Endometrial microvascular endothelial cells (primary cell): ENCODE data around the gene IP6K1. TPM values are rescaled to one million over a fixed set of nuclear protein-coding genes. Genes with fewer than 3 reads are reported as not detected.
"Not testable (repeated sequence)": the region's sequence is repeated elsewhere in the genome, so short reads cannot be mapped to it uniquely, and the experiment has no call there.

Experiments used
- in situ Hi-C: cut with HindIII; loops from 2 replicates; pipeline ENCODE4 v1.10.0; 2017; ENCODE audit warnings: low sequenced_read_pairs, low pct_unique_long_range_greater_than_20kb; ENCODE audit errors: inconsistent ontology term
- total RNA-seq: library from RNA; depleted of rRNA; stranded (reverse); fragments of >200 nt; gene quantifications from one replicate; pipeline ENCODE4 v1.2.3, GENCODE V29; 2015; ENCODE audit errors: inconsistent ontology term

The IP6K1 gene
- total RNA-seq: 38.7 TPM

DNA sequence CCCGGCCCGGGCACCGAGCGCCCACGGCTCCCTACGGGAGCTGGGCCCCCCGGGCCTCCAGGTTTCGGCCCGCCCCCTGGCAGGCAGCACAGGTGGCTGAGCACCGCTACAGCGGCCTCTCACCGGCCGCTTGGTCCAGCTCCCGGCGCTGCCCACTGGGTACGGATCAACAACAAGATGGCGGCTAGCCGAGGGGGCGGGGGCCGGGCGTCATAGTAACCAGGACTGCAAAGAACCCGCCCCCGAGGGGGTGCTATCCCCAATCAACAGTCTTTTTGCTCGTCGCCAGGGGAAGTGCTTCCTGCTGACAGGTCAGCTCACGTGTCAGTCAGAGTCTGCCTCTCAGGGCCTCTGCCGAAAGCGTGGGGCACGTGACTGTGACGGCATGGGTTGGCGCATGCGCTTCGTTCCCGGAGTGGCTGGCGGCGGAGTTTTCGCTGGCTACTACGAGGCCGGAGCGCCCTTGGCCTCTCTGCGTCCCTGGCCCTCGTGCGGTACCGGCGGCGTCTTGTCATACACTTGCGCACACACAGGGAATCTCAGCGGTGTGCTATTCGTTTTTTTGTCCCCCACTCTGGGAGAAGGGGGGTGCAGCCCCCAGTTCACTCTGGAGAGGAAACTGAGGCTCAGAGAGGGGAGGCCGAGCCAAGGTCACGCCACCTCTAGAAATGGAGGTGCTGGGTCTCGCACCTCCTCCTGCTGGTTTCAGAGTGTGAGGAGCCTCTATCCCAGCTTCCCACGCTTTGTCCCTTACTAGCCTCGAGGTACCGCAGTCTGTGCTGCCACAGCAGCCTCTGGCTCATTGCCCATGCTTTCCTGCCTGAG, at the start of gene IP6K1:
TSS of gene IP6K1 (minus strand) at position 186 of the 825 bp plus-strand sequence. CDS start 38,502 bp downstream, outside the sequence.
- in situ Hi-C loops: no loop called here

DNA sequence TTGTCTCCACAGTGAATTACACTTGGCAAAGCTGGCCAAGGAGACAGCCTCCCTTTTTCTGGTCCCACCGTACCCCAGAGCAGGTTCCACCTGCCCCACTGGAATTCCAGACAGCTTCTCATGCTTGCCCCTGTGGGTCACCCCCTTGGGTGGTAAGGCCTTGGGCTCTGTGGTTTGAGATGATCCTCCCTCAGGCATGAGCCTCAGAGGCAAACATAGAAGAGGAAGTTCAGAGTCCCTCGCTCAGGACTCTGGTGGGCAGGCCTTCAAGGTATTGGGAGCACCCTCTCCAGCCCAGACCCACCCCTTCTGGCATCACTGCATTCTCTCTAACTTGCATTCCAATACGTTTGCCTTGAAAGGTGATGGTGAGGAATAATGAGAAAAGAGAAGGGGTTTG, 45.0 kb upstream of the IP6K1 start:
- in situ Hi-C loops: no loop called here

DNA sequence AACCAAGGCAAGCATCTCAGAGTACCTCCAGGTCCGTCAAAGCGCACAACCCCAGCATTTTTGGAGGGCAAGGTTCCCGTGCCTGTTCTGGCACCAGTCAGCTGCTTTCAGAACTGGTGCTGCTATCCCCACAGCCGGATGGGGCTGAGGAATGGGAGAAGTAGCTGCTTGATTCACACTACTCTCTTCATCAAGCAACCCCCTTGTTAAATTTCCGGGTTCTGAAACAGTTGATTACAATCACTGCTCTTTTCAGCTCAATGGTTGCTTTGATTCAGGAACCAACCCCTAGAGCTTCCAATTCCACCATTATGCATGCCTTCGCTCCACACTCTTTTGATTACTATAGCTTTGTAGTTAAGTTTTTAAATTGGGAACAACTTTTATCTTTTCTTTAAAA, 39.7 kb upstream of the IP6K1 start:
- in situ Hi-C loops: no loop called here

- in situ Hi-C loops: not testable (repeated sequence)
These were observed 36.8 kb upstream of the IP6K1 start for GRCh38 chr3:49823131-49823530.

DNA sequence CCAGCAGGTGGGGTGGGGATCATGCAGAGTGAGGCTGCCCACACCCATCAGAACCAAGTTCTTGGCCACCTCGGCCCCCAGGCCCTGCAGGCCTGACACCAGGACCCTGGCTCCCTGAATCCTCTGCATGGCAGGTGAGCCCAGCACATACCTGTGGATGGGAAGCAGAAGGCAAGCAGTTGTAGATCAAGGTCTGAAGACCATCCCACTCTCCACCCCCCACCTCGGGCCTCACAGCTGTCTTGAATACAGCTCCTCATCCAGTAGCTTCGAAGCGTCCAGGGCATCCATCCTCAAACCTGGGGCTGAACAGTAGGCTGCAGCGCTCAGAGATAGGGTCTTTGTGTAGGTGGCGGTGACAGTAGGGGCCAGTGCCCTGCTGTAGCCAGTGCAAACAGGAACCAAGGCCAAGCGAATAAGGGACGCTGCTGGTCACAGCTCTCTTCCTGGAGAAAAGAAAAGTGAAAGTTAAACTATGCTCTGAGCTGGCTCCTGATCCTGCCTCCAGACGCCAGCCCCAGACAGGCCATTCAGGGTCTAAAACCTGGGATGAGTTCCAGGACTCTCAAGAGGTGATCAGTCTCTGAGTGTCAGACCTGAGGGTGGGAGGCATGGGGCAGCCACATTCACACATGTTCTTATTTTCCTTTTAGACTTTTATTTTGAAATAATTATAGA, 27.3 kb upstream of the IP6K1 start, which contains the start of gene UBA7:
TSS of gene UBA7 (minus strand) at position 457 of the 678 bp plus-strand sequence. CDS start at position 291, 166 bp downstream.
- in situ Hi-C loops: no loop called here

- in situ Hi-C loops: no loop called here
These were observed 26.7 kb upstream of the IP6K1 start for GRCh38 chr3:49812916-49813496.

- in situ Hi-C loops: no loop called here
These were observed 21.2 kb upstream of the IP6K1 start for GRCh38 chr3:49807431-49808114.

GRCh38 chr3:49806850-49807249, 20.5 kb upstream of the IP6K1 start:
- in situ Hi-C loops: no loop called here

DNA sequence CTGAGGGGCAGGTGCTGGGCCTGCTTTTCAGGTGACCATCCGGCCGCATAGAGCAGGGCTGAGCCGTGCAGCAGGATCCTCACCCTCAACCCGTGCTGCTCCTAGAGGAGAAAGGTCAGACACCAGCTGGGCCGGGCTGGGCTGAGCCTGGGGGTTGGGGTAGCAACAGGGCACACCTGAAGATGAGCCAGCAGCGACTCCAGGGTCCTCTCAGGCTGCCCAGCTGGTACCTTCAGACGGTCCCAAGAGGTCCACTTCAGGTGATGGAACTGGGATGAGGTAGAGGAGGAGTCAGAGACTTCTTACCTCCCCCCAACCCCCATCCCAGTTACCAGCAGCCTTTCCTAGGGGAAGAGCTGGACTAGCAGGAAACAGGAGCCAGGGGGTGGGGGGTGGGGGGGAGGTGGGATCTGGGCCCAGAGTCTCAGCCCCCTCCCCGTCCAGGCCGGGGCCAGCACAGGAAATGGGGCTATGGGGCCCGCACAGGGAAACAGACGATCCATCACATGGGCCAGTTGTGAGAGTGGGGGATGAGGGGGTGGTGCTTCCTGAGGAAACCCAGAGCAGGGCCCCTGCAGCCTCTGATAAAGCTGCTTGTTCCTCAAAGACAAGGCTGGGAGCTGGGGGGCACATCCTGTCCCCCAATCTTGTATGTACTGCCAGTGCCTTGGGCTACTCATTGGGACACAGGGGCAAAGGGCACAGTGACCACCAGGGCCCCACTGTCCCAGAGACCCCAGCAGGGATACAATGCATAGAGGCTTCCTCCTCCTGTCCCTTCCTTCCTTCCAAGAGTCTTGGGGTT, 19.8 kb upstream of the IP6K1 start:
- in situ Hi-C loops: no loop called here

GRCh38 chr3:49805367-49805782, 19.0 kb upstream of the IP6K1 start:
- in situ Hi-C loops: no loop called here

- in situ Hi-C loops: no loop called here
These were observed 18.0 kb upstream of the IP6K1 start for GRCh38 chr3:49804141-49805041.

DNA sequence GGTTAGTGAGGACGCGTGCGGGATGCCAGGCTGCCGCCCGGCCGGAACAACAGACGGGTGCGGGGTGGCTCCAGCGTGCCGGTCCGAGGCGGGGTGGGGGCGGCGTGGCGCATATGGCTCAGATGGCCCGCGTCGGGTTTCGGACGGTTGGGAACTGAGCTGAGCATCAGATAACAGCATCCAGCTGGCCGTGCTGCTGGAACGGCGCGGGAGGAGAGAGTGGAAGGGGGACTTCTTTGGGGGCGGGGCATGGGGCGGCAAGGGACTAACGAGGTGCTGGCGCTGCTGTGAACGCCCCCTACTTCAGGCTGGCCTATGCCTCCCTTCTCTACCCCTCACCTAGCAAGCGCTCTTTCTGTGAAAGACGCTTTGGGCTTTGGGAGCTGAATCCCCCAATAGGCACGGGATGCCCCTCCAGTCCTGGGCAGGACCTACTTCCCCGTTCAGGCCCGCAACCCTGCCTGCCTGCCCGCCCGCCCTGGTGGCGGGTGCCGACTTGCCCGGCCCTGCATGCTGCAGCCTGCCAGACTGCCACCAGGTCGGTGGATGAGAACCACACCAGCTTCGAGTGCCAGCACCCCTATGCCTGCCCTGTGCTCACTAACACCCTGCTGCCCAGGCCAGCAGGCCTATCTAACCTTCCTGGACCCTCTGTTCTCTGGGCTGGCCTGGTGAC, 17.3 kb upstream of the IP6K1 start:
- in situ Hi-C loops: no loop called here

- in situ Hi-C loops: no loop called here
These were observed 16.6 kb upstream of the IP6K1 start, which contains the start of gene INKA1 for GRCh38 chr3:49802719-49803464. Gene INKA1, plus strand, starts transcription at chr3:49803261. Its CDS starts 132 bp downstream, at chr3:49803393.

GRCh38 chr3:49801160-49801559, 14.8 kb upstream of the IP6K1 start:
- in situ Hi-C loops: no loop called here

- in situ Hi-C loops: no loop called here
These were observed 13.4 kb upstream of the IP6K1 start, which contains the start of gene CDHR4 for GRCh38 chr3:49799761-49800160. Gene CDHR4, minus strand, starts transcription at chr3:49799873. Its CDS starts 61 bp downstream, at chr3:49799812.

DNA sequence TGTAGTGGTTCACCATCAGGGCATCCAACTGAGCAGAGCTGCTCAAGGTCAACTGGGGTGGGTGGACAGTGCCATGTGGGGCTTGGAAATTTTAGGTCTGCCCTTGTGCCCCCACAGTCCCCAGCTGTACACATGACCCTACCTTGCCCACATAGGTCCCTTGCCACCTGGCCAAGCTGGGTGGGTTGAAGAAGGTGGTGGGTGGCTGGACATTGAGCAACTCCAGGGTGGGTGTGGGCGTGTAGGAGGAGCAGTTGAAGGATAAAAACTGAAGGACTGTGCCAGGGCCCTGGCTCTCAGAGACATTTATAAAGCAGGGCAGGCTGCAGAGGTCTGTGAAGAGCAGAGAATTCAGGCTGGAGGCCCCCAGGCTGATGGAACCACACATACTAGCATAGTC, 12.8 kb upstream of the IP6K1 start:
- in situ Hi-C loops: no loop called here
